ENCODE data around the gene FDXACB1. TPM values are rescaled to one million over a fixed set of nuclear protein-coding genes. Genes with fewer than 3 reads are reported as not detected.

FDXACB1 gene
- total and polyA plus RNA-seq, 8 donors: 1.7 to 5.5 (median 4.5) TPM

DNA sequence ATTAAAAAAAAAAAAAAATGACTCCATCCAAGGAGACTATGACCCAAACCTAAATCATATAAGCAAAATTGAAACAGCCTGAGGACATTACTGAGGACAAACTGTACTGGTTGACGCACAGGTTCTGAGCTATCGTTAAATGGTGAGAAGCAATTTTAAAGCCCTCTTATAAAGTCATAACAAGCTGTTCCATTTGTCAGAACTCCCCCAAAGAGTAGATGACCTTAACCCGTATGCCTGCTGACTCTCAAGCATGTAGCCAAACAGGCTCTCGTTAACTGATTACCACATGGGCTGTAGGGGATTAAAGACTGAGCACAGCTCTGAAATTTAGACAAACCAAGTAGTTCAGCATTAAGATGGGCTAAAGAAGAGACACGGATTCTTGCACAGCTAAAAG, 30.4 kb upstream of the FDXACB1 start:
- Histone ChIP-seq H3K36me3 (no peaks in the 10 kb centered on the region), H3K27me3 (peaks cover 0 to 42% of the 10 kb centered on the region in 2 donors), H3K9me3 (peaks cover 0 to 2% of the 10 kb centered on the region in 2 donors), H3K4me1 (no peaks in the 10 kb centered on the region), H3K4me3 (no peak overlapping the region), H3K27ac (no peak overlapping the region)
- TF ChIP-seq, protein P1, sequence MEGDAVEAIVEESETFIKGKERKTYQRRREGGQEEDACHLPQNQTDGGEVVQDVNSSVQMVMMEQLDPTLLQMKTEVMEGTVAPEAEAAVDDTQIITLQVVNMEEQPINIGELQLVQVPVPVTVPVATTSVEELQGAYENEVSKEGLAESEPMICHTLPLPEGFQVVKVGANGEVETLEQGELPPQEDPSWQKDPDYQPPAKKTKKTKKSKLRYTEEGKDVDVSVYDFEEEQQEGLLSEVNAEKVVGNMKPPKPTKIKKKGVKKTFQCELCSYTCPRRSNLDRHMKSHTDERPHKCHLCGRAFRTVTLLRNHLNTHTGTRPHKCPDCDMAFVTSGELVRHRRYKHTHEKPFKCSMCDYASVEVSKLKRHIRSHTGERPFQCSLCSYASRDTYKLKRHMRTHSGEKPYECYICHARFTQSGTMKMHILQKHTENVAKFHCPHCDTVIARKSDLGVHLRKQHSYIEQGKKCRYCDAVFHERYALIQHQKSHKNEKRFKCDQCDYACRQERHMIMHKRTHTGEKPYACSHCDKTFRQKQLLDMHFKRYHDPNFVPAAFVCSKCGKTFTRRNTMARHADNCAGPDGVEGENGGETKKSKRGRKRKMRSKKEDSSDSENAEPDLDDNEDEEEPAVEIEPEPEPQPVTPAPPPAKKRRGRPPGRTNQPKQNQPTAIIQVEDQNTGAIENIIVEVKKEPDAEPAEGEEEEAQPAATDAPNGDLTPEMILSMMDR (IDR thresholded peaks at IDR 0.05): no peak
- DNase-seq (no peak), ATAC-seq (no peak)
- intact Hi-C loops (cut with DNase I): no loop called here

DNA sequence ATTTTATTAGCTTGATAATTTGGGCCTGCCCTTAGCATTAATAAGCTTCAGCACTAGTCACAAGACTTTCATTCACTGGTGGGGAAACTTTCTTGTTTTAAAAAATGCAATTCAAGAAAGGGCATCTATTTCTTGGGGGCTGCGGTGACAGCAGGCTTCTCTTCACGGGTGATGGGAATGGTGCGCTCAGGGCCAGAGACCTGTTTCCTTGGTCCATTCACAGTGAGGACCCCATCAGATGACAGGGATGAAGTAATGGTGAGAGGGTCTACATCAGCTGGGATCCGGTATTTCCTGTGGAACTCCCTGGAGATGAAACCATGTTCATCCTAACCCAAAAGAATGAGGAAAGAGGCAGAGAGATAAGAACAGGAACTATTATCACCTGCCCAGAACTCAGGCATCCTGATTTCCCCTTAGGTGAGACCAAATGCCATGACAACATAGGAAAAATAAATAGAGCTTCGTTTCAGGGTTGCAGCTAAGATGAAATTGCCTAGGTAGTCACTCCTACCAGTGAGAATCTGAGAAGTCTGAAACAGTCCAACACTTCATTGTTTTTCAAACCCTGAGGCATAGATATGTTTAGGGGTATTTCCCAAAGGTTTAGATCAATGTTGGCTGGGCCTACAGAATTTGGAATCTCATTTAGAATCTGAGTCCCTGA, 29.8 kb upstream of the FDXACB1 start:
- no peak overlapping the region for H3K27ac ChIP-seq
- no peaks in the 10 kb centered on the region for H3K4me1 ChIP-seq
- TF ChIP-seq, protein P1 (IDR thresholded peaks at IDR 0.05): no peak
- peaks cover 0 to 2% of the 10 kb centered on the region in 2 donors for H3K9me3 ChIP-seq
- DNase-seq (no peak), ATAC-seq (no peak)
- no peaks in the 10 kb centered on the region for H3K36me3 ChIP-seq
- no peak overlapping the region for H3K4me3 ChIP-seq
- peaks cover 0 to 36% of the 10 kb centered on the region in 2 donors for H3K27me3 ChIP-seq
- intact Hi-C loops (cut with DNase I): no loop called here

DNA sequence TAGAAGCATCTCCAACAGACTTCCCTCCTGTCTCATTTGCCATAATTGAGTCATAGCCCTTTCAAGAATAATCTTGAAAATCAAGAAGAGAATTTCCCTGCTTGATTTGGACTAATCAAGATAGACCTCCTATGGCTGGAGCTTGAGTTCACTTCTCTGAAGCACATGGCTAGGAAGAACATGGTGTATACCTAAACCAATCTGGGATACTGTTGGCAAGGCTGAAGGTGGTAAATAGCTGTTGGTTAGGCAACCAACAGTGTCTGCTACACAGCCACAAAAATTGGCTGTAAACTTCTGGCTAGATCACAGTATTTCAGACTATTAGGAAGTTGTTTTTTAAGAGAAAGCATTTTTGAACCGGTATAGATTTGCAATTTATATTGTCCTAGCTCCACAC, 27.7 kb upstream of the FDXACB1 start:
- Histone ChIP-seq H3K36me3 (no peaks in the 10 kb centered on the region), H3K27me3 (peaks cover 0 to 15% of the 10 kb centered on the region in 2 donors), H3K4me3 (no peak overlapping the region), H3K27ac (no peak overlapping the region), H3K4me1 (no peaks in the 10 kb centered on the region), H3K9me3 (peaks cover 0 to 2% of the 10 kb centered on the region in 2 donors)
- ATAC-seq (no peak), DNase-seq (no peak)
- TF ChIP-seq, protein P1 (IDR thresholded peaks at IDR 0.05): no peak
- intact Hi-C loops (cut with DNase I): no loop called here

DNA sequence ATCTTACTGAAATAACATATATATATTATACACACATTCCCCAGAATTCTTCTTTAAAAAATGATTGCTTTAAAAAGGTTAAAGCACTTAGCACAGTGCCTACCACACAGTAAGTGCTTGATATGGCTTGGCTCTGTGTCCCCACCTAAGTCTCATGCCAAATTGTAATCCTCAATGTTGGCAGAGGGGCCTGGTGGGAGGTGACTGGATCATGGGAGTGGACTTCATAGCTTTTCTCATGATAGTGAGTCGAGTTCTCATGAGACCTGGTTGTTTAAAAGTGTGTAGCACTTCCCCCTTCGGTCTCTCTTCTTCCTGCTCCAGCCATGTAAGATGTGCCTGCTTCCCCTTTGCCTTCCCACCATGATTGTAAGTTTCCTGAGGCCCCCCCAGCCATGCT, 26.4 kb upstream of the FDXACB1 start:
- TF ChIP-seq, protein P1 (IDR thresholded peaks at IDR 0.05): no peak
- no peaks in the 10 kb centered on the region for H3K36me3 ChIP-seq
- H3K4me3 ChIP-seq: no peak overlapping the region
- H3K27me3 ChIP-seq: peaks cover 0 to 5% of the 10 kb centered on the region in 2 donors
- H3K9me3 ChIP-seq: peaks cover 0 to 2% of the 10 kb centered on the region in 2 donors
- DNase-seq: no peak
- intact Hi-C loops (cut with DNase I): no loop called here
- no peaks in the 10 kb centered on the region for H3K4me1 ChIP-seq
- no peak for ATAC-seq
- H3K27ac ChIP-seq: no peak overlapping the region

DNA sequence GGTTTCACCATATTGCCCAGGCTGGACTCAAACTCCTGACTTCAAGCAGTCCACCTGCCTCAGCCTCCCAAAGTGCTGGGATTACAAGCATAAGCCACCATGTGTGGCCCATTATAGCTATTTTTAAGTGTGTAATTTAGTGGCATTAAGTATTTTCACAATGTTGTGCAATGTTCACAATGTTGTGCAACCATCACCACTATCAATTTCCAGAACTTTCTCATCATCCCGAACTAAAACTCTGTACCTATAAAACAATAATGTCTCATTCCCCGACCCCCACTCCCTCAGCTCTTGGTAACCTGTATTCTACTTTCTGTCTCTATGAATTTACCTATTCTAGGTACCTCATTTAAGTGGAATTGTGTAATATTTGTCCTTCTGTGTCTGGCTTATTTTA, 7.9 kb upstream of the FDXACB1 start:
- intact Hi-C loops (cut with DNase I): no loop called here
- DNase-seq (no peak), ATAC-seq (no peak)
- TF ChIP-seq, protein P1 (IDR thresholded peaks at IDR 0.05): no peak
- Histone ChIP-seq H3K4me1 (no peaks in the 10 kb centered on the region), H3K4me3 (no peak overlapping the region), H3K9me3 (no peaks in the 10 kb centered on the region), H3K27ac (no peak overlapping the region), H3K36me3 (peaks cover 0 to 3% of the 10 kb centered on the region in 2 donors), H3K27me3 (no peaks in the 10 kb centered on the region)
